Peyer's patch (tissue), 4 donors: ENCODE measurements around the gene SLC5A6. TPM values are rescaled to one million over a fixed set of nuclear protein-coding genes. Genes with fewer than 3 reads are reported as not detected.
A peak's percentile ranks its signal among the peaks of the same experiment; 100 is the strongest.

Experiments used
- DNase-seq, 3 donors: peaks; one replicate each; pipeline ENCODE4 v3.0.0-alpha.2; 2017 to 2019
- H3K27ac ChIP-seq, 4 donors: fragments of 200-600 bp; sonication (generic); one replicate each; pipeline ENCODE4 v1.5.1; 2016 to 2019
- H3K27me3 ChIP-seq, 2 donors: fragments of 200-600 bp; sonication (generic); one replicate each; pipeline ENCODE4 v1.5.1; 2019
- H3K36me3 ChIP-seq, 3 donors: fragments of 200-600 bp; sonication (generic); one replicate each; pipeline ENCODE4 v1.5.1; 2016 to 2019
- H3K4me1 ChIP-seq, 4 donors: fragments of 200-600 bp; sonication (generic); one replicate each; pipeline ENCODE4 v1.5.1; 2016 to 2019
- H3K4me3 ChIP-seq, 4 donors: fragments of 200-600 bp; sonication (generic); 1 replicate in 3 of 4; 2 replicates in 1 of 4; pipeline ENCODE4 v1.5.1; 2016 to 2019; ENCODE audit warnings: mild to moderate bottlenecking in 1 of 4
- H3K9me3 ChIP-seq, 4 donors: fragments of 200-600 bp; sonication (generic); one replicate each; pipeline ENCODE4 v1.5.1; 2016 to 2019; ENCODE audit warnings: mild to moderate bottlenecking in 1 of 4
- POLR2A ChIP-seq, 2 donors: fragments of 450-650 bp; IDR thresholded peaks; one replicate each; pipeline ENCODE4 v1.5.1; 2017; ENCODE audit warnings: antibody characterized with exemption in 2 of 2, mild to moderate bottlenecking in 2 of 2, moderate library complexity in 2 of 2
- total RNA-seq, 4 donors: library from RNA; depleted of rRNA; stranded (reverse); fragments of >200 nt; gene quantifications; one replicate each; pipeline ENCODE4 v1.1.0, GENCODE V29; 2016
- TF ChIP-seq, protein P1 (sequence below), 6 experiments: fragments of 450-650 bp in 4 of 6; fragments of 200-600 bp in 2 of 6; sonication (generic) in 1 of 6; IDR thresholded peaks; one replicate each; pipeline ENCODE4 v1.5.1; 2017 to 2019; ENCODE audit warnings: antibody characterized with exemption in 6 of 6, mild to moderate bottlenecking in 3 of 6, moderate library complexity in 1 of 6

The SLC5A6 gene
- total RNA-seq, 4 donors from 2014 or later: 42.3 to 78.4 (median 65.8) TPM

DNA sequence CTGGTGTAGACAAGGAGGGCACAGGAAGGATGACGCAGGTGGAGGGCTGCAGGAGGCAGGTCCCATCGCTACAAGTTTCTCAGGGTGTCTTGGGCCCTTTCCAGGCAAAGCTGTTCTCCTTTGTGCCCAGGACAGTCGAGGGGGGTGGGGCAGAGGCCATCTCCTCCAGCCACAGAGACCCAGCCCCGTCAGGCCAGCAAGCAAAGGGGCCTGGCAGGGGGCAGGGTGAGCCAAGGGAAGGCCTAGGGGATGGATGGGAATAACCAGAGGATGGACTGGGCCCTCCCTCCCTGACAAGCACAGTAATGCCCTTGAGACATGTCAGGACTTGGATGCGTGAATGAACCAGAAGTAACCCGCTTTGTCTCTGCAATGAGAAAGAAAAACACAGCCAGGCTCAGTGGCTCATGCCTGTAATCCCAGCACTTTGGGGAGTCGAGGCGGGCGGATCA is 57.0 kb downstream of the SLC5A6 start:
- H3K27me3 ChIP-seq: no peaks in the 10 kb centered on the region
- H3K4me1 ChIP-seq: no peaks in the 10 kb centered on the region
- TF ChIP-seq, protein P1, sequence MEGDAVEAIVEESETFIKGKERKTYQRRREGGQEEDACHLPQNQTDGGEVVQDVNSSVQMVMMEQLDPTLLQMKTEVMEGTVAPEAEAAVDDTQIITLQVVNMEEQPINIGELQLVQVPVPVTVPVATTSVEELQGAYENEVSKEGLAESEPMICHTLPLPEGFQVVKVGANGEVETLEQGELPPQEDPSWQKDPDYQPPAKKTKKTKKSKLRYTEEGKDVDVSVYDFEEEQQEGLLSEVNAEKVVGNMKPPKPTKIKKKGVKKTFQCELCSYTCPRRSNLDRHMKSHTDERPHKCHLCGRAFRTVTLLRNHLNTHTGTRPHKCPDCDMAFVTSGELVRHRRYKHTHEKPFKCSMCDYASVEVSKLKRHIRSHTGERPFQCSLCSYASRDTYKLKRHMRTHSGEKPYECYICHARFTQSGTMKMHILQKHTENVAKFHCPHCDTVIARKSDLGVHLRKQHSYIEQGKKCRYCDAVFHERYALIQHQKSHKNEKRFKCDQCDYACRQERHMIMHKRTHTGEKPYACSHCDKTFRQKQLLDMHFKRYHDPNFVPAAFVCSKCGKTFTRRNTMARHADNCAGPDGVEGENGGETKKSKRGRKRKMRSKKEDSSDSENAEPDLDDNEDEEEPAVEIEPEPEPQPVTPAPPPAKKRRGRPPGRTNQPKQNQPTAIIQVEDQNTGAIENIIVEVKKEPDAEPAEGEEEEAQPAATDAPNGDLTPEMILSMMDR (IDR thresholded peaks at IDR 0.05): no peak
- no peak for TF ChIP-seq POLR2A (IDR thresholded peaks at IDR 0.05)
- no peaks in the 10 kb centered on the region for H3K9me3 ChIP-seq
- H3K27ac ChIP-seq: no peak overlapping the region
- H3K4me3 ChIP-seq: no peak overlapping the region
- DNase-seq: no peak
- no peaks in the 10 kb centered on the region for H3K36me3 ChIP-seq

DNA sequence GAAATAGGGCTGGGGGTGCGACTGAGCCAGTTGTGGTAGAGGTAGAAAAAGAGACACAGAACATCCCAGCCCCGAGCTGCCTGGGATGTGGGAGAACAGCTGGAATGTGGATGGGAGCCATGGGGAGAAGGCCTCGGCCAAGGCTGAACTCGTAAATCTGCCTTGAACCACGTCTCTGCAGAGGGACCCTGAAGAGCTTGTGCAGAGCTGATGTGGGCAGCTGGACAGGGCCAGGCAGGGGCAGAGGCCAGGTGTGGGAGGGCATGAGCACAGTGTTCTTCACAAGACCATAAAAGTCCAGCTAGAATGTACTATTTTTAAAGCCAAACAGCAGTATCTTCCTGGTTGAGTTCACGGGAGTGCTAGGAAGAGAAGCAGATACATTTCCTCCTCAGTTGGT is 57.6 kb downstream of the SLC5A6 start:
- Histone ChIP-seq H3K27me3 (no peaks in the 10 kb centered on the region), H3K4me3 (no peak overlapping the region), H3K4me1 (no peaks in the 10 kb centered on the region), H3K36me3 (no peaks in the 10 kb centered on the region), H3K27ac (no peak overlapping the region), H3K9me3 (no peaks in the 10 kb centered on the region)
- DNase-seq: no peak
- TF ChIP-seq POLR2A (IDR thresholded peaks at IDR 0.05): no peak
- TF ChIP-seq, protein P1 (IDR thresholded peaks at IDR 0.05): no peak

DNA sequence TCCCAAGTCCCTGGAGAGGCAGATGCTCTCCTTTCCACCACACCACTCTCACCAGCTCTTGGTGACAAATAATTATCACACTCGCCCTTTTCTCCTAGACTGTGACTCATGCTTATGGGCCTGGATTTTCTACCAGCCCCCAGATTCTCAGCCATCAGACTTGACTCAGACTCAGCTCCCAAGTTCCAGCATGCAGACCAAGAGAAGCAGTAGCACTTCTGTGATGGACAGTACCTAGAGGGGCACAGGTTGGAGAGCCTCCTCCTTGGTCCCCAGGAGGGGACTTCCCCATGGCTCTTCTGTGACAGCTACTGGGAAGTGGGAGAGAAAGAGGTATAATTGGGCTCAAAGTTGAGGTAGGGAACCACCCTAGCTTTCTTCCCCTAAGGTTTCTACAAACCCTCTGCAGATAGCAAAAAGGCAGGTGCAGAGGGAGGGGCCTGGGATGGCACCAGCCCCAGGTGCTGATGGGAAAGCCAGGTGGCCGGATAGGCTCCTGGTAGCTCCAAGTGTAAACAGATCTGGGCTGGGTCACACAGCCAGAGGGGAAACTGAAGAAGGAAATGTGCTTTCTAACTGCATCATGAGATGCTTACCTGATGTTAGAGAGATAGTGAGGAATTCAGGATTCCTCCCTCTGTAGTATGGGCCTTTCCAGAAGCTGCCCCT is 59.1 kb downstream of the SLC5A6 start:
- no peak overlapping the region for H3K4me3 ChIP-seq
- H3K36me3 ChIP-seq: no peaks in the 10 kb centered on the region
- no peak overlapping the region for H3K27ac ChIP-seq
- DNase-seq: no peak
- no peaks in the 10 kb centered on the region for H3K9me3 ChIP-seq
- TF ChIP-seq, protein P1 (IDR thresholded peaks at IDR 0.05): no peak
- no peak for TF ChIP-seq POLR2A (IDR thresholded peaks at IDR 0.05)
- H3K4me1 ChIP-seq: no peaks in the 10 kb centered on the region
- no peaks in the 10 kb centered on the region for H3K27me3 ChIP-seq

DNA sequence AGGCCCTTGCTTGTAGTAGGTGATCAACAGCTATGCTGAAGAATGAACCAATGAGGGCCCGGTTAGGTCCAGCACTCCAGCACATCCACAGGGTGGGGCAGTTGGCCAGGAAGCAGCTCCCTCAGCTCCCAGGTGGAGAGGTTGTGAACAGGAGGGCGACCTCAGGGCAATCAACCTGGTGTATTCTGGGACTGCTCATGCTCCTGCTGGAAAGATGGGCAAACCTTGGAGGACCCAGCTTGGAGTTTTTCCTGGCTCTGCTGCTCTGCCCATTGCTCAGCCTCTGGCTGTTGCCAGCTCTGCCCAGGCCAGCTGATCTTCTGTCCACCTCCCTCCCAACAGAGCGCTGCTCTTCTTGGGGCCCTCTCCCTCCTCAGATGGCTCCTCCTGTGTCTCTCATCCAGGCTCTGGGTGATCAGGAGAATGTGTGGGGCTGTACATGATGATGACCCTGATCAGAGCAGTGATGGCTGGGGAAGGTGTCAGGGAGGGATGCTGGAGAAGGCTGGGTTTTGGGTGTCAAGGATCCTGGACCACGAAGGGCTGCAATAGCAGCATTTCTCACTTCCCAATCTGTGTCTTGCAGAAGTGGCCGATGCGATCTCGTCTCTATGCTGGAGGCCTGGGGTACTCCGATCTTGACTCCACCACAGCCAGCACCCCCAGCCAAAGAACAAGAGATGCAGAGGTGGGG is 59.8 kb downstream of the SLC5A6 start:
- TF ChIP-seq, protein P1 (IDR thresholded peaks at IDR 0.05): peak in 2 of 6 experiments; percentile 13 to 31
- TF ChIP-seq POLR2A (IDR thresholded peaks at IDR 0.05): no peak
- no peaks in the 10 kb centered on the region for H3K9me3 ChIP-seq
- H3K27ac ChIP-seq: no peak overlapping the region
- no peaks in the 10 kb centered on the region for H3K36me3 ChIP-seq
- no peak overlapping the region for H3K4me3 ChIP-seq
- no peaks in the 10 kb centered on the region for H3K27me3 ChIP-seq
- DNase-seq: no peak
- no peaks in the 10 kb centered on the region for H3K4me1 ChIP-seq

DNA sequence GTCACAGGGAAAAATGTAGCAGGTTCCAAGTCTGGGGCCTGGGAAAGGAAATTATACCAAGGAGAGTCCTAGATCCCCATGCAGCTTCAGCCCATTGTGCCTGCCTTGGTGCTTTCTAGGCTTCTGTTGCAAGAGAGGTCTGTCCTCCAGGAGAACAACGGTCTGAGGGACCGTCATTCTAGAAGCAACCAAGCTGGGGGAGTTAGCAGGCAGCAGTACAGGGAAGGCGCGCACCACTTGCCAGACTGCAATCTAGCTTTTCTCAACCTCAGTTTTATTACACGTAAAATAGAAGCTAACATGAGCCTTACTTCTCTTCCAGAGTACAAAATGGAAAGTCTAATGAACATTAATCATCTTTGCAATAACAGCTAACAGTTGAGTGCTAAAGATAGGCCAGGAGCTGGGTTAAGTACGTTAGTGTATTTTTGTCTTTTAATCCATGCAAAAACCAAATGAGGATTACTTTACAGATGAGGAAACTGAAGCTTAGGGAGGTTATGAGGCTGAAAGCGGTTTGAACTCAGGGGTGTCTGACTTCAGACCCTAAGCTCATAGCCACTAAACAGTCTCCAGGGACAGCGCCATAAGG is 61.3 kb downstream of the SLC5A6 start:
- Histone ChIP-seq H3K36me3 (no peaks in the 10 kb centered on the region), H3K27ac (no peak overlapping the region), H3K27me3 (no peaks in the 10 kb centered on the region), H3K4me3 (no peak overlapping the region), H3K9me3 (no peaks in the 10 kb centered on the region), H3K4me1 (no peaks in the 10 kb centered on the region)
- no peak for DNase-seq
- TF ChIP-seq, protein P1 (IDR thresholded peaks at IDR 0.05): no peak
- TF ChIP-seq POLR2A (IDR thresholded peaks at IDR 0.05): no peak

Other genes starting within 250 kb of the SLC5A6 start
- gene MAPRE3, start 241.6 kb downstream of the SLC5A6 start, total RNA-seq: 10 to 100 TPM in 1 of 4 donors, 1 to 10 TPM in 3; 4.2 to 14.9 (median 5.9) TPM
- 100 to 1,000 TPM in 1 of 4 donors, 10 to 100 TPM in 3; 50.1 to 121 (median 82.0) TPM for gene TMEM214, start 179.3 kb downstream of the SLC5A6 start, total RNA-seq
- gene AGBL5, start 160.6 kb downstream of the SLC5A6 start, total RNA-seq: 10 to 100 TPM in 3 of 4 donors, 1 to 10 TPM in 1; 7.5 to 18.2 (median 12.3) TPM
- gene OST4, start 140.6 kb downstream of the SLC5A6 start, total RNA-seq: 100 to 1,000 TPM; 136 to 329 (median 225) TPM
- gene EMILIN1, start 133.7 kb downstream of the SLC5A6 start, total RNA-seq: 10 to 100 TPM in 2 of 4 donors, 1 to 10 TPM in 2; 7.9 to 32.2 (median 13.3) TPM
- 100 to 1,000 TPM in 3 of 4 donors, 10 to 100 TPM in 1; 40.4 to 576 (median 435) TPM for gene KHK, start 125.5 kb downstream of the SLC5A6 start, total RNA-seq
- 1 to 10 TPM in 2 of 4 donors, not detected in 2; 2.5 to 5.6 TPM for gene CGREF1, start 93.1 kb downstream of the SLC5A6 start, total RNA-seq
- 1 to 10 TPM in 1 of 4 donors, not detected in 3; 2.8 TPM for gene ABHD1, start 88.5 kb downstream of the SLC5A6 start, total RNA-seq
- 100 to 1,000 TPM in 1 of 4 donors, 10 to 100 TPM in 3; 66.5 to 106 (median 69.4) TPM for gene PREB, start 77.6 kb downstream of the SLC5A6 start, total RNA-seq
- not detected for gene PRR30, start 72.9 kb downstream of the SLC5A6 start, total RNA-seq
- gene TCF23, start 63.3 kb downstream of the SLC5A6 start, total RNA-seq: not detected
- gene ATRAID, start 227 bp downstream of the SLC5A6 start, total RNA-seq: 100 to 1,000 TPM in 2 of 4 donors, 10 to 100 TPM in 2; 88.3 to 121 (median 101) TPM
- gene CAD, start 5.1 kb upstream of the SLC5A6 start, total RNA-seq: 10 to 100 TPM; 21.2 to 42.9 (median 36.7) TPM
- under 1 TPM in 1 of 4 donors, not detected in 3; 0.35 TPM for gene SLC30A3, start 50.8 kb upstream of the SLC5A6 start, total RNA-seq
- gene DNAJC5G, start 63.2 kb upstream of the SLC5A6 start, total RNA-seq: 1 to 10 TPM in 1 of 4 donors, not detected in 3; 4.3 TPM
- under 1 TPM in 1 of 4 donors, not detected in 3; 0.54 TPM for gene TRIM54, start 70.2 kb upstream of the SLC5A6 start, total RNA-seq
- 1 to 10 TPM in 2 of 4 donors, not detected in 2; 2.3 to 5.2 TPM for gene UCN, start 96.2 kb upstream of the SLC5A6 start, total RNA-seq
- 10 to 100 TPM; 41.5 to 62.3 (median 51.6) TPM for gene MPV17, start 110.8 kb upstream of the SLC5A6 start, total RNA-seq
- 100 to 1,000 TPM in 1 of 4 donors, 10 to 100 TPM in 3; 59.0 to 111 (median 74.6) TPM for gene GTF3C2, start 144.5 kb upstream of the SLC5A6 start, total RNA-seq
- gene EIF2B4, start 158.1 kb upstream of the SLC5A6 start, total RNA-seq: 10 to 100 TPM; 19.8 to 47.0 (median 33.7) TPM
- gene SNX17, start 158.3 kb upstream of the SLC5A6 start, total RNA-seq: 10 to 100 TPM; 75.1 to 88.2 (median 77.1) TPM
- gene ZNF513, start 168.5 kb upstream of the SLC5A6 start, total RNA-seq: 10 to 100 TPM; 15.7 to 31.1 (median 24.7) TPM
- gene PPM1G, start 197.3 kb upstream of the SLC5A6 start, total RNA-seq: 10 to 100 TPM; 36.1 to 77.6 (median 45.5) TPM
- gene NRBP1, start 216.4 kb upstream of the SLC5A6 start, total RNA-seq: 10 to 100 TPM; 51.3 to 75.9 (median 63.6) TPM
- 100 to 1,000 TPM in 1 of 4 donors, 10 to 100 TPM in 2, 1 to 10 TPM in 1; 7.4 to 109 (median 73.9) TPM for gene KRTCAP3, start 230.1 kb upstream of the SLC5A6 start, total RNA-seq